HCT116 (cell line): ENCODE results near the gene NDUFA9. TPM values are rescaled to one million over a fixed set of nuclear protein-coding genes. Genes with fewer than 3 reads are reported as not detected.

Source experiments
- ATAC-seq: fragments of 200-7000 bp; cut with Tn5 transposase; 2 replicates; pipeline ENCODE4 v1.9.1; 2020; ENCODE audit warnings: mild to moderate bottlenecking, moderate library complexity
- BruUV-seq: library from RNA; stranded (reverse); fragments of 400-500 nt; replicated peaks from 2 replicates; lab custom pipeline; 2021; lab: Mats Ljungman, UMichigan
- CTCF ChIA-PET: fragments of 300-600 bp; sonication (Branson Sonifier 250); formaldehyde crosslinking; loops from one replicate; lab custom pipeline; 2021; ENCODE audit warnings: antibody characterized with exemption; lab: Charles Lee
- POLR2A ChIA-PET: fragments of 300-600, 350-600 bp; sonication (Branson Sonifier 250); formaldehyde crosslinking; loops from one replicate; lab custom pipeline; 2021; ENCODE audit warnings: antibody characterized with exemption; lab: Charles Lee
- RAD21 ChIA-PET, 2 experiments: fragments of 300-600 bp; sonication (Branson Sonifier 250); formaldehyde crosslinking; loops; one replicate each; lab custom pipeline; 2023; ENCODE audit warnings: low total read pairs in 2 of 2; ENCODE audit not compliant: uncharacterized antibody in 2 of 2, unreplicated experiment in 2 of 2, low non-redundant PET in 1 of 2; lab: Charles Lee
- DNase-seq: peaks from one replicate; pipeline ENCODE4 v3.0.0-alpha.2; 2010; ENCODE audit warnings: low read depth, low spot score
- H2AFZ ChIP-seq: fragments of 200-600 bp; shearing (Covaris generic), sonication (generic); 2 replicates; pipeline ENCODE4 v1.6.1; 2017; ENCODE audit warnings: low read depth, mixed run types, mixed read lengths, antibody characterized with exemption, low read length; ENCODE audit not compliant: poor library complexity, severe bottlenecking
- H3K27ac ChIP-seq: 2 replicates; pipeline ENCODE4 v1.5.1; 2012; ENCODE audit warnings: low read depth, low read length
- H3K27me3 ChIP-seq: fragments of 200-600 bp; sonication (generic); 2 replicates; pipeline ENCODE4 v1.6.1; 2016; ENCODE audit warnings: mixed run types, low read length, mixed read lengths; ENCODE audit not compliant: insufficient read depth
- H3K36me3 ChIP-seq, 2 experiments: fragments of 200-500 bp in 1 of 2; fragments of 200-600 bp in 1 of 2; sonication (Bioruptor generic) in 1 of 2; sonication (generic) in 1 of 2; 2 replicates each; pipeline versions ENCODE4 v1.5.1 to v1.6.1; 2014 to 2016; ENCODE audit warnings: low read length in 2 of 2, inconsistent platforms in 1 of 2, mixed read lengths in 1 of 2, mixed run types in 1 of 2; ENCODE audit not compliant: insufficient read depth in 2 of 2, control insufficient read depth in 1 of 2
- H3K4me1 ChIP-seq, 2 experiments: fragments of 200-600 bp in 1 of 2; sonication (generic) in 1 of 2; 2 replicates each; pipeline versions ENCODE4 v1.5.1 to v1.6.1; 2012 to 2017; ENCODE audit warnings: low read length in 2 of 2, inconsistent platforms in 1 of 2, mild to moderate bottlenecking in 1 of 2, mixed read lengths in 1 of 2, mixed run types in 1 of 2, moderate library complexity in 1 of 2; ENCODE audit not compliant: insufficient read depth in 2 of 2, control insufficient read depth in 1 of 2
- H3K4me2 ChIP-seq: fragments of 200-600 bp; sonication (generic); 2 replicates; pipeline ENCODE4 v1.6.1; 2017; ENCODE audit warnings: mixed run types, low read length, mixed read lengths
- H3K4me3 ChIP-seq, 2 experiments: fragments of 200-600 bp in 1 of 2; sonication (generic) in 1 of 2; replicated peaks in 1 of 2; 2 replicates each; pipeline ENCODE4 v1.5.1; 2011 to 2016; ENCODE audit warnings: low read length in 2 of 2, control low read depth in 1 of 2, low read depth in 1 of 2, mild to moderate bottlenecking in 1 of 2, mixed read lengths in 1 of 2, mixed run types in 1 of 2
- H3K79me2 ChIP-seq: fragments of 200-600 bp; sonication (generic); 2 replicates; pipeline ENCODE4 v1.6.1; 2017; ENCODE audit warnings: mild to moderate bottlenecking, mixed run types, low read length, moderate library complexity, mixed read lengths; ENCODE audit not compliant: insufficient read depth
- H3K9ac ChIP-seq: fragments of 200-600 bp; sonication (generic); 2 replicates; pipeline ENCODE4 v1.6.1; 2016; ENCODE audit warnings: low read length, mixed read lengths
- H3K9me2 ChIP-seq: fragments of 200-600 bp; sonication (generic), shearing (Covaris generic); 2 replicates; pipeline ENCODE4 v1.6.1; 2017; ENCODE audit warnings: mixed run types, mild to moderate bottlenecking, moderate library complexity; ENCODE audit not compliant: insufficient read depth
- H3K9me3 ChIP-seq, 2 experiments: fragments of 200-500 bp in 1 of 2; fragments of 200-600 bp in 1 of 2; sonication (Bioruptor generic) in 1 of 2; sonication (generic) in 1 of 2; 2 replicates each; pipeline ENCODE4 v1.6.1; 2014 to 2017; ENCODE audit warnings: low read length in 2 of 2, mixed read lengths in 2 of 2, inconsistent platforms in 1 of 2, low read depth in 1 of 2, mild to moderate bottlenecking in 1 of 2, mixed run types in 1 of 2, moderate library complexity in 1 of 2; ENCODE audit not compliant: control insufficient read depth in 1 of 2, insufficient read depth in 1 of 2
- H4K20me1 ChIP-seq: fragments of 200-600 bp; sonication (generic), shearing (Covaris generic); 2 replicates; pipeline ENCODE4 v1.6.1; 2017; ENCODE audit warnings: mixed run types, mild to moderate bottlenecking, moderate library complexity; ENCODE audit not compliant: insufficient read depth
- CBX3 ChIP-seq: IDR thresholded peaks from 2 replicates; pipeline ENCODE4 v1.6.1; 2012; ENCODE audit warnings: low read depth
- EZH2 ChIP-seq: fragments of 200-600 bp; sonication (generic); IDR thresholded peaks from 2 replicates; pipeline ENCODE4 v1.6.1; 2017; ENCODE audit warnings: antibody characterized with exemption, mixed run types
- FOSL1 ChIP-seq: IDR thresholded peaks from 2 replicates; pipeline ENCODE4 v1.6.1; 2012; ENCODE audit warnings: low read depth
- JUND ChIP-seq: IDR thresholded peaks from 2 replicates; pipeline ENCODE4 v1.6.1; 2012
- POLR2A ChIP-seq: IDR thresholded peaks from 2 replicates; pipeline ENCODE4 v1.7.0; 2011; ENCODE audit warnings: borderline replicate concordance; ENCODE audit not compliant: insufficient read depth, insufficient read length; ENCODE audit errors: extremely low read depth
- SIN3A ChIP-seq: IDR thresholded peaks from 2 replicates; pipeline ENCODE4 v1.6.1; 2012; ENCODE audit warnings: low read depth
- SP1 ChIP-seq: IDR thresholded peaks from 2 replicates; pipeline ENCODE4 v1.6.1; 2012; ENCODE audit warnings: low read depth
- TCF7L2 ChIP-seq: IDR thresholded peaks from 2 replicates; pipeline ENCODE4 v1.7.0; 2011; ENCODE audit warnings: borderline replicate concordance, inconsistent platforms; ENCODE audit not compliant: insufficient read depth, insufficient read length; ENCODE audit errors: extremely low read depth
- YY1 ChIP-seq: IDR thresholded peaks from 2 replicates; pipeline ENCODE4 v1.6.1; 2011; ENCODE audit warnings: low read length, low read depth, moderate library complexity, mild to moderate bottlenecking; ENCODE audit not compliant: insufficient replicate concordance; ENCODE audit errors: extremely low read depth
- ZNF274 ChIP-seq: fragments of 200-500 bp; sonication (Bioruptor generic); IDR thresholded peaks from 2 replicates; pipeline ENCODE4 v1.6.1; 2014; ENCODE audit warnings: mild to moderate bottlenecking, low read depth, low read length, inconsistent platforms
- intact Hi-C: fragments of 100-400 bp; cut with micrococcal nuclease; formaldehyde crosslinking; loops from 2 replicates; pipeline ENCODE4 v1.10.0; 2022
- total RNA-seq: library from RNA; stranded (reverse); gene quantifications from one replicate; pipeline ENCODE4 v1.2.1, GENCODE V29; 2021; ENCODE audit not compliant: unreplicated experiment
- TF ChIP-seq, protein P1 (sequence below): IDR thresholded peaks from 2 replicates; pipeline ENCODE4 v1.6.1; 2012
- TF ChIP-seq, protein P2 (sequence below): IDR thresholded peaks from 2 replicates; pipeline ENCODE4 v1.6.1; 2012
- TF ChIP-seq, protein P3 (sequence below), 3 experiments: fragments of 200-600 bp in 1 of 3; sonication (generic) in 1 of 3; IDR thresholded peaks in 2 of 3; conservative IDR thresholded peaks in 1 of 3; 2 replicates each; pipeline ENCODE4 v1.5.1; 2012 to 2017; ENCODE audit warnings: low read depth in 2 of 3, low read length in 2 of 3, antibody characterized with exemption in 1 of 3, borderline replicate concordance in 1 of 3, control low read depth in 1 of 3, mild to moderate bottlenecking in 1 of 3, mixed read lengths in 1 of 3, mixed run types in 1 of 3, moderate library complexity in 1 of 3; ENCODE audit not compliant: insufficient read depth in 1 of 3
- TF ChIP-seq, protein P4 (sequence below): IDR thresholded peaks from 2 replicates; pipeline ENCODE4 v1.6.1; 2012; ENCODE audit warnings: low read depth

Gene NDUFA9
- total RNA-seq, 1 experiment from 2014 or later: 95.4 TPM

DNA sequence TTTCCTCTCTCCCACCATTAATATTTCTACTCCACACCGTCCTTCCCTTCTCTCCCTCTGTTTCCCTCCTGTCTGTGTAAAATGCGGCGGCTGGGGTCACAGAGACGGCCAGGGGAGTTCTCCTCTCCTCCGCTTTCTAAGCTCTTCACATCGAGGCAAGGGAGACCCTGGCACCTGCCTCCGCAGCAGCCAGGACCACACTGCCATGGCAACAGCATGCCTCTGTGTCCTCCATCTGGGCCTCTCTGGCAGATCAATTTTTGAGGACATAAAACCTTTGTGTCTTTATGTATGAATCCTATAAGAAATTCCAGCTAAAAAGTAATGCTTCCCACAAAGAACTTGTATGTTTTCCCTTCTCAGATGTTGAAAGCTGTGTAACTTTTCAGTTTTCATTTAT, 45.5 kb upstream of the NDUFA9 start:
- no peak overlapping the region for H3K4me3 ChIP-seq
- CTCF ChIA-PET: no interaction called here
- TF ChIP-seq FOSL1: no peak
- TF ChIP-seq YY1: no peak
- TF ChIP-seq, protein P1, sequence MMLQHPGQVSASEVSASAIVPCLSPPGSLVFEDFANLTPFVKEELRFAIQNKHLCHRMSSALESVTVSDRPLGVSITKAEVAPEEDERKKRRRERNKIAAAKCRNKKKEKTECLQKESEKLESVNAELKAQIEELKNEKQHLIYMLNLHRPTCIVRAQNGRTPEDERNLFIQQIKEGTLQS: no peak
- TF ChIP-seq POLR2A: no peak
- TF ChIP-seq SP1: no peak
- TF ChIP-seq, protein P2, sequence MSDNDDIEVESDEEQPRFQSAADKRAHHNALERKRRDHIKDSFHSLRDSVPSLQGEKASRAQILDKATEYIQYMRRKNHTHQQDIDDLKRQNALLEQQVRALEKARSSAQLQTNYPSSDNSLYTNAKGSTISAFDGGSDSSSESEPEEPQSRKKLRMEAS: no peak
- TF ChIP-seq, all 23 proteins: peak for 0
- ChIA-PET POLR2A (no interaction called here), RAD21 (no interaction called here)
- H3K27me3 ChIP-seq: no peaks in the 10 kb centered on the region; the same call in 1 of the 2 replicates
- no peaks in the 10 kb centered on the region for H3K9me2 ChIP-seq
- no peak overlapping the region for H3K27ac ChIP-seq
- no peak overlapping the region for H3K9ac ChIP-seq
- no peak for DNase-seq
- no peak for ATAC-seq
- H2AFZ ChIP-seq: no peak overlapping the region
- intact Hi-C loops: loop anchor here (10.0 kb wide), 1 partner anchor 151 kb away; no protein-coding TSS in a partner anchor
- no peaks in the 10 kb centered on the region for H3K9me3 ChIP-seq
- no peak overlapping the region for H3K4me2 ChIP-seq
- H3K4me1 ChIP-seq: peaks cover 2 to 9% of the 10 kb centered on the region in 2 experiments; a peak in 1 of 4 replicates
- H3K79me2 ChIP-seq: no peaks in the 10 kb centered on the region; the same call in 1 of the 2 replicates
- no TSS peak for BruUV-seq
- no peaks in the 10 kb centered on the region for H3K36me3 ChIP-seq
- no peaks in the 10 kb centered on the region for H4K20me1 ChIP-seq

DNA sequence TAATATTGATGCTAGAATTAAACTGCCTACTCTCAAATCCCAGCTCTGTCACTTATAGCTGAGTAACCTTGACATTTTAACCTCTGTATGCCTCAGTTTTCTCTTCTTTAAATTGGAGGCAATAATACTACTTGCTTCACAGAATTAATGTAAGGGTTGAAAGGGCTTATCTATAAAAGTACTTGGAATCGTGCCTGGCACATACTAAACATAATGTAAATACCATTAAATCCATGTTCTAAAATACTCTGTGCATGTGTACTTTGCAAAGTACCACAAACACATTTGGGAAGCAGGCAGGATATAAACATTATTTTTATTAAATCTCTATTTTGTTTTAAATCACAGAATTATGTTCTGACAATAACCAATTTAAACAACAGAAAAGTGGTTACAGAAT, 45.0 kb upstream of the NDUFA9 start:
- Histone ChIP-seq H4K20me1 (no peaks in the 10 kb centered on the region), H3K9ac (no peak overlapping the region), H3K4me3 (no peak overlapping the region), H3K4me1 (peaks cover 2 to 9% of the 10 kb centered on the region in 2 experiments; a peak in 1 of 4 replicates), H3K9me3 (no peaks in the 10 kb centered on the region), H3K27ac (no peak overlapping the region)
- CTCF ChIA-PET: interaction anchor here (0.8 to 1.9 kb wide), 3 partner anchors 12 to 18 kb away, joined by 3 to 5 read pairs (median 3); no protein-coding TSS in a partner anchor
- ATAC-seq (no peak), DNase-seq (no peak)
- BruUV-seq: no TSS peak
- intact Hi-C loops: loop anchor here (2.0 to 10.0 kb wide), 3 partner anchors 45 to 151 kb away; partner anchors contain the start of genes AKAP3, NDUFA9 and RAD51AP1
- TF ChIP-seq SIN3A (no peak; the same call in 1 of the 2 replicates), SP1 (no peak), YY1 (no peak), CBX3 (no peak), ZNF274 (no peak), FOSL1 (no peak), JUND (no peak), TCF7L2 (no peak), EZH2 (no peak)
- TF ChIP-seq, protein P3, sequence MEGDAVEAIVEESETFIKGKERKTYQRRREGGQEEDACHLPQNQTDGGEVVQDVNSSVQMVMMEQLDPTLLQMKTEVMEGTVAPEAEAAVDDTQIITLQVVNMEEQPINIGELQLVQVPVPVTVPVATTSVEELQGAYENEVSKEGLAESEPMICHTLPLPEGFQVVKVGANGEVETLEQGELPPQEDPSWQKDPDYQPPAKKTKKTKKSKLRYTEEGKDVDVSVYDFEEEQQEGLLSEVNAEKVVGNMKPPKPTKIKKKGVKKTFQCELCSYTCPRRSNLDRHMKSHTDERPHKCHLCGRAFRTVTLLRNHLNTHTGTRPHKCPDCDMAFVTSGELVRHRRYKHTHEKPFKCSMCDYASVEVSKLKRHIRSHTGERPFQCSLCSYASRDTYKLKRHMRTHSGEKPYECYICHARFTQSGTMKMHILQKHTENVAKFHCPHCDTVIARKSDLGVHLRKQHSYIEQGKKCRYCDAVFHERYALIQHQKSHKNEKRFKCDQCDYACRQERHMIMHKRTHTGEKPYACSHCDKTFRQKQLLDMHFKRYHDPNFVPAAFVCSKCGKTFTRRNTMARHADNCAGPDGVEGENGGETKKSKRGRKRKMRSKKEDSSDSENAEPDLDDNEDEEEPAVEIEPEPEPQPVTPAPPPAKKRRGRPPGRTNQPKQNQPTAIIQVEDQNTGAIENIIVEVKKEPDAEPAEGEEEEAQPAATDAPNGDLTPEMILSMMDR (IDR thresholded peaks at IDR 0.05 in 2 of 3, conservative IDR thresholded peaks at IDR 0.05 in 1 of 3; ENCODE audit: borderline replicate concordance in 1 of 3, insufficient read depth in 1 of 3, low read depth in 2 of 3, low read length in 2 of 3): no peak
- TF ChIP-seq, protein P4, sequence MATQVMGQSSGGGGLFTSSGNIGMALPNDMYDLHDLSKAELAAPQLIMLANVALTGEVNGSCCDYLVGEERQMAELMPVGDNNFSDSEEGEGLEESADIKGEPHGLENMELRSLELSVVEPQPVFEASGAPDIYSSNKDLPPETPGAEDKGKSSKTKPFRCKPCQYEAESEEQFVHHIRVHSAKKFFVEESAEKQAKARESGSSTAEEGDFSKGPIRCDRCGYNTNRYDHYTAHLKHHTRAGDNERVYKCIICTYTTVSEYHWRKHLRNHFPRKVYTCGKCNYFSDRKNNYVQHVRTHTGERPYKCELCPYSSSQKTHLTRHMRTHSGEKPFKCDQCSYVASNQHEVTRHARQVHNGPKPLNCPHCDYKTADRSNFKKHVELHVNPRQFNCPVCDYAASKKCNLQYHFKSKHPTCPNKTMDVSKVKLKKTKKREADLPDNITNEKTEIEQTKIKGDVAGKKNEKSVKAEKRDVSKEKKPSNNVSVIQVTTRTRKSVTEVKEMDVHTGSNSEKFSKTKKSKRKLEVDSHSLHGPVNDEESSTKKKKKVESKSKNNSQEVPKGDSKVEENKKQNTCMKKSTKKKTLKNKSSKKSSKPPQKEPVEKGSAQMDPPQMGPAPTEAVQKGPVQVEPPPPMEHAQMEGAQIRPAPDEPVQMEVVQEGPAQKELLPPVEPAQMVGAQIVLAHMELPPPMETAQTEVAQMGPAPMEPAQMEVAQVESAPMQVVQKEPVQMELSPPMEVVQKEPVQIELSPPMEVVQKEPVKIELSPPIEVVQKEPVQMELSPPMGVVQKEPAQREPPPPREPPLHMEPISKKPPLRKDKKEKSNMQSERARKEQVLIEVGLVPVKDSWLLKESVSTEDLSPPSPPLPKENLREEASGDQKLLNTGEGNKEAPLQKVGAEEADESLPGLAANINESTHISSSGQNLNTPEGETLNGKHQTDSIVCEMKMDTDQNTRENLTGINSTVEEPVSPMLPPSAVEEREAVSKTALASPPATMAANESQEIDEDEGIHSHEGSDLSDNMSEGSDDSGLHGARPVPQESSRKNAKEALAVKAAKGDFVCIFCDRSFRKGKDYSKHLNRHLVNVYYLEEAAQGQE: no peak
- TF ChIP-seq, all 23 proteins: peak for 0
- Histone ChIP-seq H3K4me2 (no peak overlapping the region), H3K27me3 (no peaks in the 10 kb centered on the region; the same call in 1 of the 2 replicates), H3K9me2 (no peaks in the 10 kb centered on the region), H3K36me3 (no peaks in the 10 kb centered on the region), H3K79me2 (no peaks in the 10 kb centered on the region; the same call in 1 of the 2 replicates), H2AFZ (no peak overlapping the region)
- ChIA-PET RAD21 (no interaction called here), POLR2A (no interaction called here)
